HL-60 (cell line): ENCODE data around the gene TBC1D4.

Source experiments
- CTCF ChIP-seq: IDR thresholded peaks from one replicate; pipeline ENCODE4 v1.5.1; 2011; ENCODE audit warnings: low read length, control low read depth, inconsistent platforms; ENCODE audit not compliant: insufficient read depth
- POLR2AphosphoS5 ChIP-seq: IDR thresholded peaks from 2 replicates; pipeline ENCODE4 v1.6.1; 2012; ENCODE audit warnings: low read depth
- SPI1 ChIP-seq: IDR thresholded peaks from 2 replicates; pipeline ENCODE4 v1.6.1; 2012; ENCODE audit warnings: low read depth, mild to moderate bottlenecking, borderline replicate concordance

GRCh38 chr13:75415694-75416093 lies 66.3 kb downstream of the TBC1D4 start:
- TF ChIP-seq CTCF (no peak), POLR2AphosphoS5 (no peak), SPI1 (no peak)
